ENCODE measurements around the gene ACSL3. TPM values are rescaled to one million over a fixed set of nuclear protein-coding genes. Genes with fewer than 3 reads are reported as not detected.
"Not testable (repeated sequence)": the region's sequence is repeated elsewhere in the genome, so short reads cannot be mapped to it uniquely, and the experiment has no call there.

Gene ACSL3
- 35.8 TPM for polyA plus RNA-seq (ENCODE audit: insufficient read length)

- peak; percentile 96 for DNase-seq
Measured at GRCh38 chr2:222860740-222861410, at the start of gene ACSL3. ACSL3 (plus strand) TSS chr2:222861036; CDS start chr2:222908773, 47,737 bp downstream.

GRCh38 chr2:222811828-222812227, 49.0 kb upstream of the ACSL3 start:
- no peak for DNase-seq

- no peak for DNase-seq
Measured at GRCh38 chr2:222813177-222813843, 47.5 kb upstream of the ACSL3 start.

GRCh38 chr2:222819722-222820333, 41.0 kb upstream of the ACSL3 start:
- DNase-seq, result no peak

GRCh38 chr2:222823183-222823930, 37.5 kb upstream of the ACSL3 start:
- DNase-seq, result no peak

GRCh38 chr2:222825031-222825430, 35.8 kb upstream of the ACSL3 start:
- no peak for DNase-seq

GRCh38 chr2:222827417-222827816, 33.4 kb upstream of the ACSL3 start:
- no peak for DNase-seq

- DNase-seq, result no peak
Measured at GRCh38 chr2:222828572-222828971, 32.3 kb upstream of the ACSL3 start.

GRCh38 chr2:222830164-222830563, 30.7 kb upstream of the ACSL3 start:
- DNase-seq, result no peak

- no peak for DNase-seq
Measured at GRCh38 chr2:222833410-222833809, 27.4 kb upstream of the ACSL3 start.

- no peak for DNase-seq
Measured at GRCh38 chr2:222835143-222835822, 25.6 kb upstream of the ACSL3 start.

GRCh38 chr2:222835823-222836151, 25.0 kb upstream of the ACSL3 start:
- DNase-seq, result no peak

- DNase-seq, result no peak
Measured at GRCh38 chr2:222837643-222838056, 23.2 kb upstream of the ACSL3 start.

- DNase-seq, result no peak
Measured at GRCh38 chr2:222840060-222840802, 20.6 kb upstream of the ACSL3 start.

- DNase-seq, result no peak
Measured at GRCh38 chr2:222842491-222843174, 18.2 kb upstream of the ACSL3 start.

- DNase-seq, result no peak
Measured at GRCh38 chr2:222844323-222844722, 16.5 kb upstream of the ACSL3 start.

GRCh38 chr2:222845314-222845713, 15.5 kb upstream of the ACSL3 start:
- DNase-seq, result not testable (repeated sequence)

- DNase-seq, result no peak
Measured at GRCh38 chr2:222846003-222846402, 14.8 kb upstream of the ACSL3 start.

- not testable (repeated sequence) for DNase-seq
Measured at GRCh38 chr2:222848031-222848430, 12.8 kb upstream of the ACSL3 start.

- DNase-seq, result no peak
Measured at GRCh38 chr2:222848862-222849261, 12.0 kb upstream of the ACSL3 start.

GRCh38 chr2:222851956-222852617, 8.7 kb upstream of the ACSL3 start:
- DNase-seq, result no peak

Data from hindlimb muscle (tissue), 1 donor.